Neural cell (in vitro differentiated cells): ENCODE measurements around the gene DDX19B.
"Not testable (repeated sequence)": the region's sequence is repeated elsewhere in the genome, so short reads cannot be mapped to it uniquely, and the experiment has no call there.

Experiments
- EZH2 ChIP-seq: fragments of 200-600, 300-800 bp; shearing (Covaris generic), sonication (generic); IDR thresholded peaks from 2 replicates; pipeline ENCODE4 v1.6.1; 2014; ENCODE audit warnings: antibody characterized with exemption, low read length, borderline replicate concordance, mild to moderate bottlenecking; ENCODE audit not compliant: insufficient read depth, poor library complexity, severe bottlenecking
- TF ChIP-seq, protein P1 (sequence below): fragments of 450-650 bp; IDR thresholded peaks from 2 replicates; pipeline ENCODE4 v1.5.1; 2014; ENCODE audit warnings: antibody characterized with exemption, mild to moderate bottlenecking, moderate library complexity; ENCODE audit not compliant: poor library complexity, severe bottlenecking

DNA sequence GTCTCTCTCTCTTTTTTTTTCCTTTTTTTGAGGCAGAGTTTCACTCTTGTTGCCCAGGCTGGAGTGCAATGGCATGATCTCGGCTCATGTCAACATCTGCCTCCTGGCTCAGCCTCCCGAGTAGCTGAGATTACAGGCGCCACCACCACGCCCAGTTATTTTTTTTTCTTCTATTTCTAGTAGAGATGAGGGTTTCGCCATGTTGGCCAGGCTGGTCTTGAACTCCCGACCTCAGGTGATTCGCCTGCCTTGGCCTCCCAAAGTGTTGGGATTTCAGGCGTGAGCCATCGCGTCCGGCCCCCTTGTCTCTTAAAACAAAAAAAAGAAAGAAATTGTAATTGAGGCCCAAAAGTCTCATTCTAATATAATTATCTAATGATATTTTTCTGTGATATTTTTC is 6.8 kb upstream of the DDX19B start:
- TF ChIP-seq, protein P1, sequence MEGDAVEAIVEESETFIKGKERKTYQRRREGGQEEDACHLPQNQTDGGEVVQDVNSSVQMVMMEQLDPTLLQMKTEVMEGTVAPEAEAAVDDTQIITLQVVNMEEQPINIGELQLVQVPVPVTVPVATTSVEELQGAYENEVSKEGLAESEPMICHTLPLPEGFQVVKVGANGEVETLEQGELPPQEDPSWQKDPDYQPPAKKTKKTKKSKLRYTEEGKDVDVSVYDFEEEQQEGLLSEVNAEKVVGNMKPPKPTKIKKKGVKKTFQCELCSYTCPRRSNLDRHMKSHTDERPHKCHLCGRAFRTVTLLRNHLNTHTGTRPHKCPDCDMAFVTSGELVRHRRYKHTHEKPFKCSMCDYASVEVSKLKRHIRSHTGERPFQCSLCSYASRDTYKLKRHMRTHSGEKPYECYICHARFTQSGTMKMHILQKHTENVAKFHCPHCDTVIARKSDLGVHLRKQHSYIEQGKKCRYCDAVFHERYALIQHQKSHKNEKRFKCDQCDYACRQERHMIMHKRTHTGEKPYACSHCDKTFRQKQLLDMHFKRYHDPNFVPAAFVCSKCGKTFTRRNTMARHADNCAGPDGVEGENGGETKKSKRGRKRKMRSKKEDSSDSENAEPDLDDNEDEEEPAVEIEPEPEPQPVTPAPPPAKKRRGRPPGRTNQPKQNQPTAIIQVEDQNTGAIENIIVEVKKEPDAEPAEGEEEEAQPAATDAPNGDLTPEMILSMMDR = not testable (repeated sequence)
- TF ChIP-seq EZH2 = not testable (repeated sequence)
